Endodermal cell (in vitro differentiated cells): ENCODE results near the gene CAPN1. TPM values are rescaled to one million over a fixed set of nuclear protein-coding genes. Genes with fewer than 3 reads are reported as not detected.

Experiments used
- DNase-seq: peaks from one replicate; pipeline ENCODE4 v3.0.0-alpha.2; 2017
- H3K27ac ChIP-seq: 2 replicates; pipeline ENCODE4 v1.5.1; 2013; ENCODE audit warnings: mild to moderate bottlenecking, low read depth, low read length, moderate library complexity
- H3K27me3 ChIP-seq: 2 replicates; pipeline ENCODE4 v1.6.1; 2013; ENCODE audit warnings: mild to moderate bottlenecking, low read length, moderate library complexity; ENCODE audit not compliant: insufficient read depth, control insufficient read depth, poor library complexity, severe bottlenecking
- H3K36me3 ChIP-seq: 2 replicates; pipeline ENCODE4 v1.7.0; 2013; ENCODE audit warnings: mild to moderate bottlenecking, low read length, moderate library complexity; ENCODE audit not compliant: control insufficient read depth, insufficient read depth
- H3K4me1 ChIP-seq: one replicate; pipeline ENCODE4 v1.7.0; 2013; ENCODE audit warnings: low read length; ENCODE audit not compliant: control insufficient read depth, insufficient read depth
- H3K4me3 ChIP-seq: 2 replicates; pipeline ENCODE4 v1.5.1; 2013; ENCODE audit warnings: mild to moderate bottlenecking, low read length, moderate library complexity
- H3K9ac ChIP-seq: 2 replicates; pipeline ENCODE4 v1.6.1; 2013; ENCODE audit warnings: mild to moderate bottlenecking, low read length, moderate library complexity; ENCODE audit not compliant: poor library complexity, severe bottlenecking; ENCODE audit errors: extremely low read depth
- H3K9me3 ChIP-seq: 2 replicates; pipeline ENCODE4 v1.6.1; 2013; ENCODE audit warnings: mild to moderate bottlenecking, low read length, moderate library complexity; ENCODE audit not compliant: control insufficient read depth
- H3K27ac Mint-ChIP-seq: 2 replicates; pipeline ENCODE4 v1.8.0; 2020; ENCODE audit warnings: mixed read lengths
- H3K27me3 Mint-ChIP-seq: 2 replicates; pipeline ENCODE4 v1.8.0; 2021; ENCODE audit warnings: mild to moderate bottlenecking, mixed read lengths; ENCODE audit not compliant: insufficient read depth
- H3K36me3 Mint-ChIP-seq: 2 replicates; pipeline ENCODE4 v1.8.0; 2020; ENCODE audit warnings: low read depth, mixed read lengths
- H3K4me1 Mint-ChIP-seq: 2 replicates; pipeline ENCODE4 v1.8.0; 2020; ENCODE audit warnings: mixed read lengths
- H3K4me3 Mint-ChIP-seq: 2 replicates; pipeline ENCODE4 v1.8.0; 2020; ENCODE audit warnings: mild to moderate bottlenecking, moderate library complexity, mixed read lengths
- H3K9me3 Mint-ChIP-seq: 2 replicates; pipeline ENCODE4 v1.8.0; 2020; ENCODE audit warnings: mild to moderate bottlenecking, mixed read lengths
- WGBS, 2 experiments: methylation state at CpG; one replicate each; pipeline versions ENCODE4 v1.1.5 to v1.1.7; 2013; ENCODE audit warnings: missing lambda C conversion rate in 2 of 2, mixed read lengths in 1 of 2; ENCODE audit not compliant: insufficient coverage in 1 of 2, insufficient read length in 1 of 2; 5-methylcytosine and 5-hydroxymethylcytosine counted together
- long read RNA-seq, 4 experiments: library from polyadenylated mRNA in 2 of 4; library from RNA in 1 of 4; library from capped mRNA in 1 of 4; stranded (forward) in 3 of 4; unstranded in 1 of 4; transcript quantifications; one replicate each; pipeline ENCODE4 v2.0.0, GENCODE V29; 2020 to 2021; ENCODE audit warnings: inconsistent platforms in 1 of 4
- polyA plus RNA-seq, 2 experiments: library from polyadenylated mRNA; stranded (reverse); fragments of 50-300 nt; gene quantifications; one replicate each; pipeline ENCODE4 v1.2.3, GENCODE V29; 2013
- total RNA-seq, 2 donors: library from RNA; stranded (reverse); fragmentation: NEBNext Ultra II Directional in 1 of 2; extraction: Animal tissue kit (Norgen Biotek cat#: 25700) in 1 of 2; gene quantifications; 2 replicates in 1 of 2; 3 replicates in 1 of 2; pipeline ENCODE4 v1.2.1, GENCODE V29; 2021
- TF ChIP-seq, protein P1 (sequence below): fragments of 200-600 bp; sonication (generic); conservative IDR thresholded peaks from 2 replicates; pipeline ENCODE4 v1.5.0; 2021; ENCODE audit warnings: antibody characterized with exemption, mild to moderate bottlenecking

Gene CAPN1
- 100 to 1,000 TPM; 183 to 223 TPM for total RNA-seq
- polyA plus RNA-seq (2013, experiment 1 of 2): 76.6 TPM
- 72.5 TPM for polyA plus RNA-seq (2013, experiment 2 of 2)
- long read RNA-seq, experiment 1, partial matches to known transcripts: 67 of 101 reads
- long read RNA-seq, experiment 1, other reads (novel, unspliced or antisense): 34 of 101 reads
- long read RNA-seq, experiment 2, partial matches to known transcripts: 72 of 397 reads
- long read RNA-seq, experiment 2, other reads (novel, unspliced or antisense): 325 of 397 reads
- long read RNA-seq, experiment 3, partial matches to known transcripts: 207 of 1,939 reads
- long read RNA-seq, experiment 3, other reads (novel, unspliced or antisense): 1,732 of 1,939 reads
- long read RNA-seq, experiment 4, partial matches to known transcripts: 16 of 38 reads
- long read RNA-seq, experiment 4, other reads (novel, unspliced or antisense): 22 of 38 reads

DNA sequence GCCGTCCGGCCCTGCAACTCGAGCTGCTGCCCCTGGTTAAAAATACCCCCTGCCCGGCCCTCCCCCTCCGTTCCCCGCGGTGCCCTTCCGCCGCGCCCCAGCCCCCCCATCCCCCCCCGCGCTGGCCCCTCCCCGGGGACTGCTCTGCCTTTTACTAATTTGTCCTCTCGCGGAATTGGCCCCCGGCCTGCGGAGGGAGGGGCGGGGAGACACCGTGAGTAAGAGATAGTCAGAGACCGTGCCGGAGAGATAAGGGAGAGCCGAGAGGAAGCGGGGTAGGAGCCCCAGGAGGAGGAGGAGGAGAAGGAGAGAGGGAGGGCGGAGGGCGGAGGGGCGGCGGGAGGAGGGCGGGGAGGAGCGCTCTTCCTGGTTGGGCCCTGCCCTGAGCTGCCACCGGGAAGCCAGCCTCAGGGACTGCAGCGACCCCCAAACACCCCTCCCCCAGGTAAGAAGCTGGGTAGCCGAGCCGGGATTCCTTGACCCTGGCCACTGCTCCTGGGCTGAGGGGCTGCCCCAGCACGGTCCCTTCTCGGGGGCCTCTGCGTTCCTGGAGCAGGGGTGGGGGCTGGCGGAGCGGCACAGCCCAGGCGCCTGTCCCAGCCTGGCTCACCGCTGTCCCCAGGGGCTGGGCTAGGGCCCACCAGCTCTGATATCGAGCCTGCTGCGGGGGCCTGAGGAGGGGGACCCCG lies at the start of gene CAPN1:
Gene CAPN1, plus strand, starts transcription at position 360 of the 689 bp plus-strand sequence. CDS start 774 bp downstream, outside the sequence.
- peaks cover 34% of the 10 kb centered on the region for H3K4me1 Mint-ChIP-seq
- peaks cover 26% of the 10 kb centered on the region for H3K36me3 Mint-ChIP-seq
- peaks cover 9% of the 10 kb centered on the region for H3K4me1 ChIP-seq
- H3K27ac ChIP-seq: peak within 1 kb of the TSS; percentile 2
- WGBS, 2 experiments: 0% methylated on average over 5 to 28 of the region's 43 CpGs
- peaks cover 37% of the 10 kb centered on the region for H3K36me3 ChIP-seq
- peak within 1 kb of the TSS; percentile 84 for H3K9ac ChIP-seq
- peak within 1 kb of the TSS; percentile 96 for H3K4me3 ChIP-seq
- no peaks in the 10 kb centered on the region for H3K27me3 ChIP-seq
- no peaks in the 10 kb centered on the region for H3K9me3 ChIP-seq
- DNase-seq: peak; percentile 92
- peak within 1 kb of the TSS; percentile 96 for H3K27ac Mint-ChIP-seq
- H3K27me3 Mint-ChIP-seq: no peaks in the 10 kb centered on the region
- peak within 1 kb of the TSS; percentile 86 for H3K4me3 Mint-ChIP-seq
- no peaks in the 10 kb centered on the region for H3K9me3 Mint-ChIP-seq
- TF ChIP-seq, protein P1, sequence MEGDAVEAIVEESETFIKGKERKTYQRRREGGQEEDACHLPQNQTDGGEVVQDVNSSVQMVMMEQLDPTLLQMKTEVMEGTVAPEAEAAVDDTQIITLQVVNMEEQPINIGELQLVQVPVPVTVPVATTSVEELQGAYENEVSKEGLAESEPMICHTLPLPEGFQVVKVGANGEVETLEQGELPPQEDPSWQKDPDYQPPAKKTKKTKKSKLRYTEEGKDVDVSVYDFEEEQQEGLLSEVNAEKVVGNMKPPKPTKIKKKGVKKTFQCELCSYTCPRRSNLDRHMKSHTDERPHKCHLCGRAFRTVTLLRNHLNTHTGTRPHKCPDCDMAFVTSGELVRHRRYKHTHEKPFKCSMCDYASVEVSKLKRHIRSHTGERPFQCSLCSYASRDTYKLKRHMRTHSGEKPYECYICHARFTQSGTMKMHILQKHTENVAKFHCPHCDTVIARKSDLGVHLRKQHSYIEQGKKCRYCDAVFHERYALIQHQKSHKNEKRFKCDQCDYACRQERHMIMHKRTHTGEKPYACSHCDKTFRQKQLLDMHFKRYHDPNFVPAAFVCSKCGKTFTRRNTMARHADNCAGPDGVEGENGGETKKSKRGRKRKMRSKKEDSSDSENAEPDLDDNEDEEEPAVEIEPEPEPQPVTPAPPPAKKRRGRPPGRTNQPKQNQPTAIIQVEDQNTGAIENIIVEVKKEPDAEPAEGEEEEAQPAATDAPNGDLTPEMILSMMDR: no peak

DNA sequence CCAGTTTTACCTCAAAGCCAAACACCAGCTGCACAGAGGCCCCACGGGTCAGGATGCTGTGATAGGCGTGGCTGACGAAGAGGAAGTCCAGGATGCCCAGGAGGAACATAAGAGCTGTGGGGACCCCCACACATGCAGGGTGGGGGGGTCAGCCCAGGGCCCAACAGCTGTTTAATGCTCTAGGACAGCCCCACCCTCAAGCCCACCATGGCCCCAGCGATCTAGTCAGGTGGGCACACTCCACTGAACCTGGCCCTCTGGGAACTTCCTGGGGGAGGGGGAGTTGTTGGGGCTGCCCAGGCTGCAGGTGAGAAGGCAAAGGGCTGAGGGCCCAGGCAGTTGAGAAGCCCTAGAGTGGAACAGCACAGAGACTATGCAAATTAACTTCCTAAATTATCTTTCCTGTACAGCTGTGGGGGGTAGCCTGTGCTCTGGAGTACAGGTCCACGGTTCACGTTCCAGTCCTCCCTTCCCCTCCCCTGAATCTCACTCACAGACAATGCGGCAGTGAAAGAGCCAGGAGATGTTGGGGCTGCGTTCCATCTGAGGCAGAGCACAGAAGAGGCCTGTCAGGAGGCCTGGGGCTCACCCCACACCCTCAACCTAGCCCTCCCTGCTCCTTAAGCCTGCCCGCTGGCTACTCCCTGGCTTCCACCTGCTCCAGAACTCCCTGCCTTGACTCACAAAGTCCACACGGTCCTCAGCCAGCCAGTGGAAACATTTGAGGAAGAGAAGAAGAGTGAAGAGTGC lies 49.3 kb upstream of the CAPN1 start:
- Mint-ChIP-seq H3K27me3 (no peaks in the 10 kb centered on the region), H3K4me3 (peak overlapping the region; percentile 87), H3K9me3 (no peaks in the 10 kb centered on the region), H3K27ac (no peak overlapping the region), H3K4me1 (peaks cover 19% of the 10 kb centered on the region), H3K36me3 (peaks cover 29% of the 10 kb centered on the region)
- Histone ChIP-seq H3K4me3 (peak overlapping the region; percentile 94), H3K27me3 (no peaks in the 10 kb centered on the region), H3K36me3 (peaks cover 47% of the 10 kb centered on the region), H3K9ac (no peak overlapping the region), H3K4me1 (no peaks in the 10 kb centered on the region), H3K27ac (no peak overlapping the region), H3K9me3 (no peaks in the 10 kb centered on the region)
- 89% methylated on average over 10 of the region's 10 CpGs; no CpG with 5 or more reads in 1 of the 2 experiments for WGBS, 2 experiments
- peak; percentile 26 for DNase-seq
- TF ChIP-seq, protein P1: no peak

GRCh38 chr11:65132988-65133700 lies 48.6 kb upstream of the CAPN1 start:
- H3K4me3 ChIP-seq: peak overlapping the region; percentile 94
- no peaks in the 10 kb centered on the region for H3K9me3 ChIP-seq
- Mint-ChIP-seq H3K36me3 (peaks cover 28% of the 10 kb centered on the region), H3K4me1 (peaks cover 19% of the 10 kb centered on the region), H3K27ac (peak overlapping the region; percentile 99), H3K27me3 (no peaks in the 10 kb centered on the region), H3K4me3 (peak overlapping the region; percentile 87), H3K9me3 (no peaks in the 10 kb centered on the region)
- H3K9ac ChIP-seq: peak overlapping the region; percentile 98
- no peaks in the 10 kb centered on the region for H3K4me1 ChIP-seq
- TF ChIP-seq, protein P1: no peak
- H3K27ac ChIP-seq: no peak overlapping the region
- 51 to 55% methylated on average over 9 to 18 of the region's 18 CpGs for WGBS, 2 experiments
- H3K27me3 ChIP-seq: no peaks in the 10 kb centered on the region
- peaks cover 39% of the 10 kb centered on the region for H3K36me3 ChIP-seq
- DNase-seq: peak; percentile 89
